RWPE1 (cell line): ENCODE data around the gene LRRC36.
A peak's percentile ranks its signal among the peaks of the same experiment; 100 is the strongest.
"Not testable (repeated sequence)": the region's sequence is repeated elsewhere in the genome, so short reads cannot be mapped to it uniquely, and the experiment has no call there.

Experiments used
- CTCF ChIA-PET: fragments of 350-600 bp; sonication (Branson Sonifier 250); formaldehyde crosslinking; extraction: SDS; loops from one replicate; lab custom pipeline; 2021; lab: Yijun Ruan, JAX
- POLR2A ChIA-PET: fragments of 400-600 bp; formaldehyde crosslinking; extraction: SDS; loops from one replicate; lab custom pipeline; 2020; ENCODE audit warnings: antibody characterized with exemption; ENCODE audit not compliant: low non-redundant PET; lab: Yijun Ruan, JAX
- DNase-seq: peaks from one replicate; pipeline ENCODE4 v3.0.0; 2012; ENCODE audit warnings: low spot score
- H3K27ac ChIP-seq: fragments of 450-650 bp; 2 replicates; pipeline ENCODE4 v1.5.1; 2017
- CTCF ChIP-seq: fragments of 450-650 bp; conservative IDR thresholded peaks from 2 replicates; pipeline ENCODE4 v1.5.1; 2017; ENCODE audit warnings: low read depth, mild to moderate bottlenecking

The LRRC36 gene

GRCh38 chr16:67356396-67356795 is 29.8 kb downstream of the LRRC36 start:
- DNase-seq, result no peak
- CTCF ChIA-PET, result interaction anchor here (0.9 kb wide), 1 partner anchor 30 kb away, joined by 4 read pairs; the partner anchor contains the start of gene KCTD19
- POLR2A ChIA-PET, result no interaction called here
- TF ChIP-seq CTCF, result no peak
- no peak overlapping the region for H3K27ac ChIP-seq

DNA sequence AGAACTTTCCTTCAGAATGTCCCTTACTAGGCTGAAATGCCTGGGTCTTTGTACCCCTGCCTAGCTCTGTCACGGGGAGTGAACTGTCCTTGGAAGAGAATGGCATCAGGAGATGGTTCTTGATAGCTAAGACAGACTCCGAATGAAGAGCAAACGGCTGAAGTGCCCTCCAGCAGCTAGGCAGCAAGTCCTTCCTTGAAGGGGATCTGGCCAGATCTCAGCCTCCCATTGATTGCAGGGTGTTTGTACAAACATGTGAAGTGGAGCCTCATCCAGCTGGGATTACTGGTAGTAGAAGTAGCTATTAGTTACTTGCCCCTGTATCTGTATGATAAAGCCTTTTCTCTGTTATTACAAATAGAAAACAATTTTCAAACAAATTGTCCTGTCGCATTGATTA is 30.9 kb downstream of the LRRC36 start:
- ChIA-PET POLR2A (no interaction called here), CTCF (interaction anchor here (0.6 kb wide), 1 partner anchor 1885 kb away, joined by 3 read pairs; no protein-coding TSS in a partner anchor)
- no peak for TF ChIP-seq CTCF
- no peak overlapping the region for H3K27ac ChIP-seq
- DNase-seq, result no peak

- not testable (repeated sequence) for DNase-seq, H3K27ac ChIP-seq
- POLR2A ChIA-PET, result interaction anchor here (0.7 kb wide), 1 partner anchor 17 kb away, joined by 7 read pairs; no protein-coding TSS in a partner anchor
- CTCF ChIA-PET, result interaction anchor here (0.6 to 0.7 kb wide), 3 partner anchors 28 to 406 kb away, joined by 3 to 4 read pairs (median 3); no protein-coding TSS in a partner anchor
These were observed 33.1 kb downstream of the LRRC36 start for GRCh38 chr16:67359540-67360269.

- POLR2A ChIA-PET, result no interaction called here
- DNase-seq, result no peak
- CTCF ChIA-PET, result interaction anchor here (0.7 kb wide), 1 partner anchor 484 kb away, joined by 3 read pairs; no protein-coding TSS in a partner anchor
- no peak overlapping the region for H3K27ac ChIP-seq
- no peak for TF ChIP-seq CTCF
These were observed 34.4 kb downstream of the LRRC36 start for GRCh38 chr16:67361038-67361437.

- DNase-seq, result no peak
- ChIA-PET CTCF (no interaction called here), POLR2A (no interaction called here)
- TF ChIP-seq CTCF, result no peak
- H3K27ac ChIP-seq, result no peak overlapping the region
These were observed 38.1 kb downstream of the LRRC36 start for GRCh38 chr16:67364600-67365235.

DNA sequence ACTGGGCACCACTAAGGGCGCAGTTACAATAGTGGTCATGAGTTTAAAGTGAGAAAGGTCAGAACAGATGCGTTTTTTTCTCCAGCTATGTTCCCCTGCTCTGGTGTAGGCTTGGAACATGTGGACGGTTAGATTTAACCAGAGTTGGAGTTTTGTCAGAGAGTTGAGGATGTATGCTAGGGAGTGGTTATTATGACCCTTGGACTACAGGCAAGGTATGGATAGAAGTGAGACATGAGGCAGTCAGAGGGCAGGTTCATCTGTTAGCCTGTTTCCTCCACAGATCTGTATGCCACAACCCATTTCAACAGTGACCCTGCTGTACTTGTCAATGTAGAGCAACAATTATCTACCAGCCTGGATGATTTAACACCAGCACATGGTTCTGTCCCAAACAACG is 44.0 kb downstream of the LRRC36 start:
- no peak for DNase-seq
- no peak overlapping the region for H3K27ac ChIP-seq
- TF ChIP-seq CTCF, result no peak
- ChIA-PET CTCF (interaction anchor here (0.6 to 0.7 kb wide), 2 partner anchors 29 to 106 kb away, joined by 3 to 4 read pairs; no protein-coding TSS in a partner anchor), POLR2A (interaction anchor here (0.7 kb wide), 1 partner anchor 89 kb away, joined by 7 read pairs; no protein-coding TSS in a partner anchor)

- H3K27ac ChIP-seq, result no peak overlapping the region
- POLR2A ChIA-PET, result no interaction called here
- TF ChIP-seq CTCF, result peak; percentile 36
- CTCF ChIA-PET, result interaction anchor here (0.7 to 1.5 kb wide), 10 partner anchors 18 to 93 kb away, joined by 3 to 5 read pairs (median 3); no protein-coding TSS in a partner anchor
- DNase-seq, result peak; percentile 42
These were observed 46.0 kb downstream of the LRRC36 start for GRCh38 chr16:67372664-67373063.

DNA sequence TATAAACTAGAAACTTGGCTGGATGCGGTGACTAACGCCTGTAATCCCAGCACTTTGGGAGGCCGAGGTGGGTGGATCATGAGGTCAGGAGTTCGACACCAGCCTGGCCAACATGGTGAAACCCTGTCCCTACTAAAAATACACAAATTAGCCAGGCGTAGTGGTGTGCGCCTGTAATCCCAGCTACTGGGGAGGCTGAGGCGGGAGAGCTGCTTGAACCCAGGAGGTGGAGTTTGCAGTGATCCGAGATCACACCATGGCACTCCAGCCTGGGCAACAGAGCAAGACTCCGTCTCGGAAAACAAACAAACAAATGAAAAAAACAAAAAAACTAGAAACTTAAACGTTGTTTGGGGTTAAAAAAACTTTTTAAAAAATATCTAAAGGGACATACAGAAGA is 49.4 kb downstream of the LRRC36 start:
- POLR2A ChIA-PET, H3K27ac ChIP-seq, DNase-seq: not testable (repeated sequence)
- CTCF ChIA-PET, result interaction anchor here (0.7 kb wide), 1 partner anchor 26 kb away, joined by 3 read pairs; no protein-coding TSS in a partner anchor
